ENCODE measurements around the gene COG2. TPM values are rescaled to one million over a fixed set of nuclear protein-coding genes. Genes with fewer than 3 reads are reported as not detected.
"Not testable (repeated sequence)": the region's sequence is repeated elsewhere in the genome, so short reads cannot be mapped to it uniquely, and the experiment has no call there.

Gene COG2
- total RNA-seq, 1 donor = 23.9 TPM

DNA sequence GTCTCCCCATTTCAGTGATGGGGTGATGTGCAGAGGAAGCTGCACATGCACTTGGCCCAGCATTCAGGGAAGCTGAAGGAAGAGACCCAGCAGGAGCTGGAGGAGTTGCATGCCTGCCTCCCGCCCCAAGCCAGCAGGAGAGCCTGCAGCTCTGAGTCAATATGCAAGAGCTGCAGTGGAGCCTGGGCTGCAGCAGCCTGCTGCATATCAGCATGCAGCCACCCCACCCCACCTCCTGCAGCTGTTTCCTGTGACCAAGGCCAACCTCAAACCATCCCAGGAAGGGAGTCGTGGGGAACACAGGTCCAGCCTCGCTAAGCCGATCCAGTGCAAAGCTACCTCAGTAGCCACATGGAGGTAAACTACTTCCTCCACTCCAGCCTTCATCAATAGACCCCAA lies 52.7 kb downstream of the COG2 start:
- no peaks in the 10 kb centered on the region for H3K4me1 ChIP-seq (ENCODE audit: insufficient read depth, low read length)
- no peak overlapping the region for H3K4me3 ChIP-seq (ENCODE audit: insufficient read depth, low read length)
- H4K20me1 ChIP-seq (ENCODE audit: insufficient read depth, low read length) = no peaks in the 10 kb centered on the region
- H3K27ac ChIP-seq (ENCODE audit: low read depth, low read length) = no peak overlapping the region
- no peaks in the 10 kb centered on the region for H3K27me3 ChIP-seq (ENCODE audit: insufficient read depth, low read length)
- H3K79me2 ChIP-seq (ENCODE audit: insufficient read depth, low read length) = no peaks in the 10 kb centered on the region
- DNase-seq (ENCODE audit: insufficient read length, low spot score, missing footprints) = no peak
- TF ChIP-seq, protein P1, sequence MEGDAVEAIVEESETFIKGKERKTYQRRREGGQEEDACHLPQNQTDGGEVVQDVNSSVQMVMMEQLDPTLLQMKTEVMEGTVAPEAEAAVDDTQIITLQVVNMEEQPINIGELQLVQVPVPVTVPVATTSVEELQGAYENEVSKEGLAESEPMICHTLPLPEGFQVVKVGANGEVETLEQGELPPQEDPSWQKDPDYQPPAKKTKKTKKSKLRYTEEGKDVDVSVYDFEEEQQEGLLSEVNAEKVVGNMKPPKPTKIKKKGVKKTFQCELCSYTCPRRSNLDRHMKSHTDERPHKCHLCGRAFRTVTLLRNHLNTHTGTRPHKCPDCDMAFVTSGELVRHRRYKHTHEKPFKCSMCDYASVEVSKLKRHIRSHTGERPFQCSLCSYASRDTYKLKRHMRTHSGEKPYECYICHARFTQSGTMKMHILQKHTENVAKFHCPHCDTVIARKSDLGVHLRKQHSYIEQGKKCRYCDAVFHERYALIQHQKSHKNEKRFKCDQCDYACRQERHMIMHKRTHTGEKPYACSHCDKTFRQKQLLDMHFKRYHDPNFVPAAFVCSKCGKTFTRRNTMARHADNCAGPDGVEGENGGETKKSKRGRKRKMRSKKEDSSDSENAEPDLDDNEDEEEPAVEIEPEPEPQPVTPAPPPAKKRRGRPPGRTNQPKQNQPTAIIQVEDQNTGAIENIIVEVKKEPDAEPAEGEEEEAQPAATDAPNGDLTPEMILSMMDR (IDR thresholded peaks at IDR 0.05; ENCODE audit: extremely low read depth, low read depth, low read length) = no peak
- H2AFZ ChIP-seq (ENCODE audit: low read length) = no peak overlapping the region
- H3K9me3 ChIP-seq (ENCODE audit: low read depth, low read length) = no peaks in the 10 kb centered on the region
- peaks cover 21% of the 10 kb centered on the region for H3K36me3 ChIP-seq (ENCODE audit: insufficient read depth, low read length)
- H3K4me2 ChIP-seq (ENCODE audit: insufficient read depth, low read length) = no peak overlapping the region

DNA sequence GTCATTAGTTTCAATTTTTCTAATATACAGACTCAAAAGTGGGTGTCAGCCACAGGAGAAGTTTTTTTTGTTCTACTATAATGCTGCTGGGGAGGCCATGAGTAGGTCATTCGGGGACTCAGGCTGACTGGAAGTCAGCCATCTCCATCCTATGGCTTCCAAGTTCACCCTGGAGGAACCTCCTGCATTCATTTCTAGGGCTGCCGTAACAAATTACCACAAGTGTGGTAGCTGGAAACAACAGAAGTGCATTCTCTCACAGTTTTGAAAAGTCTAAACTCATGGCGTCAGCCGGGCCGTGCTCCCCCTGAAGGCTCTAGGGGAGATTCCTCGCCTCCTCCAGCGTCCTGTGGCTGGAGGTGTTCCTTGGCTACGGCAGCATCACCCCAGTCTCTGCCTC lies 53.9 kb downstream of the COG2 start:
- H4K20me1 ChIP-seq (ENCODE audit: insufficient read depth, low read length) = no peaks in the 10 kb centered on the region
- TF ChIP-seq, protein P1 (IDR thresholded peaks at IDR 0.05; ENCODE audit: extremely low read depth, low read depth, low read length) = no peak
- no peak overlapping the region for H2AFZ ChIP-seq (ENCODE audit: low read length)
- no peak overlapping the region for H3K27ac ChIP-seq (ENCODE audit: low read depth, low read length)
- H3K27me3 ChIP-seq (ENCODE audit: insufficient read depth, low read length) = no peaks in the 10 kb centered on the region
- no peaks in the 10 kb centered on the region for H3K4me1 ChIP-seq (ENCODE audit: insufficient read depth, low read length)
- H3K9me3 ChIP-seq (ENCODE audit: low read depth, low read length) = no peaks in the 10 kb centered on the region
- DNase-seq (ENCODE audit: insufficient read length, low spot score, missing footprints) = no peak
- H3K4me2 ChIP-seq (ENCODE audit: insufficient read depth, low read length) = no peak overlapping the region
- peaks cover 14% of the 10 kb centered on the region for H3K36me3 ChIP-seq (ENCODE audit: insufficient read depth, low read length)
- no peaks in the 10 kb centered on the region for H3K79me2 ChIP-seq (ENCODE audit: insufficient read depth, low read length)
- no peak overlapping the region for H3K4me3 ChIP-seq (ENCODE audit: insufficient read depth, low read length)

DNA sequence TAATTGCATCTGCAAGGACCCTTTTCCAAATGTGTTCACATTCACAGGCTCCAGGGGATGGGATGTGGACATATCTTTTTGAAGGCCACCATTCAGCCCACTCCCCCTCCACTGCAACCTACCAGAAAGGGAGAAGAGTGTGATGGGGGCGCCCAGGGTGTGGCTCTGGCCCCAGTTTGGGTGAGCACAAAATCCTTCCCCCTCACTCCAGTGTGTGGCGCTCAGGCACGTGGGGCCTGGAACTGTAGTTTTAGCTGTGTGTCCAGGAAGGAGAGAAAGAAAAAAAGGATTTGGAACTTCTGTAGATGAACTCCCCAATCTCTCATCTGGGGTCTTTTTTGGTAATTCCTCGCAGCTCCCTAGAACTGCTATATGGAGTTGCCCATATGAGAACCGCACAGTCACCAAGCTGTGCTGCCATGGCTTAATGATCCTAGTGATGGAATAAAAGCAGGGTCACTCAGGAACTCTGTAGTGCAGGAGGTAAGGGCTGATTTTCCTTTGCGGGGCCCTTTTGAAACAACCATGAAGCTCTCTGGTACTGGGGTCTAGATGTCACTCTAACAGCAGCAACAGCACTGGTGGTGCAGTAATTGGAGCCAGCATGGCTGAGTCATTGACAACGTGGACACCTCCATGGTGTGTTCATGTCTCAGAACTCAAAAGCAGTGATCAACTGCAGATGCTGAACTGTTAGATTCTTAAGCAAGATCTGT lies 54.6 kb downstream of the COG2 start:
- DNase-seq (ENCODE audit: insufficient read length, low spot score, missing footprints) = no peak
- Histone ChIP-seq H3K79me2 (ENCODE audit: insufficient read depth, low read length) (no peaks in the 10 kb centered on the region), H3K27ac (ENCODE audit: low read depth, low read length) (no peak overlapping the region), H3K4me1 (ENCODE audit: insufficient read depth, low read length) (no peaks in the 10 kb centered on the region), H3K36me3 (ENCODE audit: insufficient read depth, low read length) (peaks cover 7% of the 10 kb centered on the region), H3K27me3 (ENCODE audit: insufficient read depth, low read length) (no peaks in the 10 kb centered on the region), H3K9me3 (ENCODE audit: low read depth, low read length) (no peaks in the 10 kb centered on the region), H3K4me2 (ENCODE audit: insufficient read depth, low read length) (no peak overlapping the region), H4K20me1 (ENCODE audit: insufficient read depth, low read length) (no peaks in the 10 kb centered on the region), H3K4me3 (ENCODE audit: insufficient read depth, low read length) (no peak overlapping the region), H2AFZ (ENCODE audit: low read length) (no peak overlapping the region)
- TF ChIP-seq, protein P1 (IDR thresholded peaks at IDR 0.05; ENCODE audit: extremely low read depth, low read depth, low read length) = no peak

DNA sequence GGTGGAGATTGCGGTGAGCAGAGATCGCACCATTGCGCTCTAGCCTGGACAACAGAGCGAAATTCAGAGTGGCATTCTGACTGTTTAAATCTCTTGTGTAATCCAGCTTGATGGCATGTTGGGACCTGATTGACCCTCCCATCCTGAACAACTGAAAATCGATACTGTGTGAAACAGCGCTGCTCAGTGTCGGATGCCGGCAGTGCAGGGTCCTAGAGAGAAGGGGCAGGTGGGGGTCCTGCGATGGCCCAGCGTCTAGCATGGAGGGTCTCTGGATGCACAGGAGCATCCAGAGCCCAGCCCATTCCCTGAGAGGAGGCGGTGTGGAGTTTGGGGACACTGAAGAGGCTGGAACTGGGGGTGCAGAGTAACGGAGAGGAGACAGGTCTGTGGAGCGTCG lies 55.8 kb downstream of the COG2 start:
- Histone ChIP-seq H3K4me2 (ENCODE audit: insufficient read depth, low read length) (no peak overlapping the region), H3K4me1 (ENCODE audit: insufficient read depth, low read length) (no peaks in the 10 kb centered on the region), H3K4me3 (ENCODE audit: insufficient read depth, low read length) (no peak overlapping the region), H3K79me2 (ENCODE audit: insufficient read depth, low read length) (no peaks in the 10 kb centered on the region), H3K27ac (ENCODE audit: low read depth, low read length) (no peak overlapping the region), H3K36me3 (ENCODE audit: insufficient read depth, low read length) (peaks cover 3% of the 10 kb centered on the region), H4K20me1 (ENCODE audit: insufficient read depth, low read length) (no peaks in the 10 kb centered on the region), H2AFZ (ENCODE audit: low read length) (no peak overlapping the region), H3K9me3 (ENCODE audit: low read depth, low read length) (no peaks in the 10 kb centered on the region), H3K27me3 (ENCODE audit: insufficient read depth, low read length) (no peaks in the 10 kb centered on the region)
- TF ChIP-seq, protein P1 (IDR thresholded peaks at IDR 0.05; ENCODE audit: extremely low read depth, low read depth, low read length) = no peak
- DNase-seq (ENCODE audit: insufficient read length, low spot score, missing footprints) = no peak

DNA sequence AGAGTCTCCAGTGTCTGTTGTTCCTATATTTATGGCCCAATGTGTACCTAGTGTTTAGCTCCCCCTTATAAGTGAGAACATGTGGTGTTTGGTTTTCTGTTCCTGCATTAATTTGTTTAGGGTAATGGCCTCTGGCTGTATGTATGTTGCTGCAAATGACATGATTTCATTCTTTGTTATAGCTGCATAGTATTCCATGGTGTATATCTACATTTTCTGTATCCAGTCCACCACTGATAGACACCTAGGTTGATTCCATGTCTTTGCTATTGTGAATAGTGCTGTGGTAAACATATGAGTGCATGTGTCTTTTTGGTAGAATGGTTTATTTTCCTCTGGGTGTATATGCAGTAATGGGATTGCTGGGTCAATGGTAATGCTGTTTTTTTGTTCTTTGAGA lies 56.7 kb downstream of the COG2 start:
- H3K79me2 ChIP-seq (ENCODE audit: insufficient read depth, low read length); H3K4me1 ChIP-seq (ENCODE audit: insufficient read depth, low read length); H3K27me3 ChIP-seq (ENCODE audit: insufficient read depth, low read length); H3K9me3 ChIP-seq (ENCODE audit: low read depth, low read length); H3K36me3 ChIP-seq (ENCODE audit: insufficient read depth, low read length); H2AFZ ChIP-seq (ENCODE audit: low read length); DNase-seq (ENCODE audit: insufficient read length, low spot score, missing footprints); H3K4me3 ChIP-seq (ENCODE audit: insufficient read depth, low read length); H4K20me1 ChIP-seq (ENCODE audit: insufficient read depth, low read length); H3K27ac ChIP-seq (ENCODE audit: low read depth, low read length); H3K4me2 ChIP-seq (ENCODE audit: insufficient read depth, low read length): not testable (repeated sequence)

Data from osteoblast (primary cell).